ENCODE data around the gene ZBTB25.
A peak's percentile ranks its signal among the peaks of the same experiment; 100 is the strongest.
"Not testable (repeated sequence)": the region's sequence is repeated elsewhere in the genome, so short reads cannot be mapped to it uniquely, and the experiment has no call there.

Gene ZBTB25, protein sequence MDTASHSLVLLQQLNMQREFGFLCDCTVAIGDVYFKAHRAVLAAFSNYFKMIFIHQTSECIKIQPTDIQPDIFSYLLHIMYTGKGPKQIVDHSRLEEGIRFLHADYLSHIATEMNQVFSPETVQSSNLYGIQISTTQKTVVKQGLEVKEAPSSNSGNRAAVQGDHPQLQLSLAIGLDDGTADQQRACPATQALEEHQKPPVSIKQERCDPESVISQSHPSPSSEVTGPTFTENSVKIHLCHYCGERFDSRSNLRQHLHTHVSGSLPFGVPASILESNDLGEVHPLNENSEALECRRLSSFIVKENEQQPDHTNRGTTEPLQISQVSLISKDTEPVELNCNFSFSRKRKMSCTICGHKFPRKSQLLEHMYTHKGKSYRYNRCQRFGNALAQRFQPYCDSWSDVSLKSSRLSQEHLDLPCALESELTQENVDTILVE

GRCh38 chr14:64503434-64504309, at the start of gene ZBTB25:
Gene ZBTB25, minus strand, starts transcription at chr14:64503838. Its CDS starts 13,305 bp downstream, at chr14:64490533.
- DNase-seq, result peak; percentile 94 to 95

DNA sequence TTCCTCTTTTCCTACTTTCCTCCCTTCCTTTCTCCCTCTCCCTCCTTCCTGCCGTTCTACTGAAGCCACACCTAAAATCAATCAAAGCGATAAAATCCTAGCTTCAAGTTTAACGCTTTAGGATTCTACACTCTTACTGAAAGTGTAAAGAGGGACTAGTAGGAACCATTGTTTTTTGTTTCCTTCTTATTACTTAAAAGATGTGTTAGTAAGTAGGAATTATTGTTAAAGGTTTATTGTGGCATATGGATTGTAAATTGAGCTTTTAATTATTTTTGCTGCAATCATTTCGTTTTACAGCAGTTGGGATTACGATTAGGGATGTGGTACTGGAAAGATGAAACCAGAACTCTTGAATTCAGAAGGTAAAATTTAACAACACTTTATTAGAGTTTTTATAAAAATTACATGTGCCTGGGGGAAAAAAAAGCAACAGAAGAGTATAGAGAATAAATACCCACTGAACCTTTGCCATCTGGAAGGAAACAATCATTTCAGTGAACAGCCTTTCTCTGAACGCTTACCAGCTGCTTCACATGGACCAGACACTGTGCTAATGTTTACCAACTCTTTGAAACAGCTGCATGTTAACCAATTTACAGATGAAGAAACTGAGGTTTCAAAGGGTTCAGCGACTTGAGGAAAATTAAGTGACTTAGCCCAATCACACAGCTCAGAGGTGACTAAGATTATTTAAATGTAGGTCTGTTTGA, 47.1 kb upstream of the ZBTB25 start:
- DNase-seq, result no peak

- peak; percentile 42 to 70 for DNase-seq
These were observed 46.4 kb upstream of the ZBTB25 start, which contains the start of gene PPP1R36 for GRCh38 chr14:64549791-64550620. Gene PPP1R36, plus strand, starts transcription at chr14:64549961. Its CDS starts 37 bp downstream, at chr14:64549998.

DNA sequence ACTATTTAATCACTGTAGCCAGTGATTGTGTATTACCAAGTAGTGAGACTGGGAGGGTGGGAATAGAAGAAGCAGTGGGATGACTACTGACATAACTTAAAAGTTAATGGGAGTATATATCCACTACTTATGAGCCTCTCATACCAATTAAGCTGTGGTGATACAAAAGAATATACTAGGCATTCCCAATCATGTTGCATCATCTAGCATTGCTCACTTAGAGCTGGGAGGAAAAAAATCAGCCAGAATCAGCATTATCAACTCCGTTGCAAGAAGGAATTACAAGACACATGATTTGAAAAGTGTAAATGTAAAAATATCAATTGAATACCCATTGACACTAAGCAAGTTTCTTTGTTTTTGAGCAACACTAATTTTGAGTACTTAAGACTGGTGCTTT, 45.4 kb upstream of the ZBTB25 start:
- DNase-seq, result no peak

DNA sequence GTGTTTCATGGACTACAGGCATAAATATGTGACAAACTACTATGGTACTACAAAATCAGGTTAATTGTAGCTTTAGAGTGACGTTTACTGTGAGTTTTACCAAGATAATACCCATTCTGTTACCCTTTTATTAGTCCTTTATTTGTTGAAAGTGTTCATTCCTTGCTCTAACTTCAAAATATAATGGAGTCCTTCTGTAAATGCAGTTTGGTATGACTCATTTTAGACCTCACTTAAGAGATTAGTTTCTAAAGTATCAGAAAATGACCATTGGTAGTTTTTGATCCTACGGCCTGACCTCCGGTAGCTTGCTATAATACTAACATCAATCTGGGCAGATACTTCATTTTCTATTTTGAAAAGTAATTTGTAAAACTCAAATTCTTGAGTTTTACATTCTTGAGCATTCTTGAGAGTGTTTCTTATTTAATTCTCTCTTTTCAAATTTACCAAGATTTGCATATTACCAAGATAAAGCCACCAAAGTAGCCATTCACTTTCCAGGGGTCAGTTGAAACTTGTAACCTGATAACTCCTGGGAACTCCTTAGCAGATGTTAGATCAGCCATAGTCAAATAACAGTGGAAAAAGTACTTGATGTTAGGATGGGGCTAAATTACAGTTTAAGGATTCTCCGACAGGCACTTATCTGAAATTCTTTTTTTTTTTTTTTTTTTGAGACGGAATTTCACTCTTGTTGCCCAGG, 41.1 kb upstream of the ZBTB25 start:
- DNase-seq, result no peak

GRCh38 chr14:64542836-64543201, 39.2 kb upstream of the ZBTB25 start:
- no peak for DNase-seq

DNA sequence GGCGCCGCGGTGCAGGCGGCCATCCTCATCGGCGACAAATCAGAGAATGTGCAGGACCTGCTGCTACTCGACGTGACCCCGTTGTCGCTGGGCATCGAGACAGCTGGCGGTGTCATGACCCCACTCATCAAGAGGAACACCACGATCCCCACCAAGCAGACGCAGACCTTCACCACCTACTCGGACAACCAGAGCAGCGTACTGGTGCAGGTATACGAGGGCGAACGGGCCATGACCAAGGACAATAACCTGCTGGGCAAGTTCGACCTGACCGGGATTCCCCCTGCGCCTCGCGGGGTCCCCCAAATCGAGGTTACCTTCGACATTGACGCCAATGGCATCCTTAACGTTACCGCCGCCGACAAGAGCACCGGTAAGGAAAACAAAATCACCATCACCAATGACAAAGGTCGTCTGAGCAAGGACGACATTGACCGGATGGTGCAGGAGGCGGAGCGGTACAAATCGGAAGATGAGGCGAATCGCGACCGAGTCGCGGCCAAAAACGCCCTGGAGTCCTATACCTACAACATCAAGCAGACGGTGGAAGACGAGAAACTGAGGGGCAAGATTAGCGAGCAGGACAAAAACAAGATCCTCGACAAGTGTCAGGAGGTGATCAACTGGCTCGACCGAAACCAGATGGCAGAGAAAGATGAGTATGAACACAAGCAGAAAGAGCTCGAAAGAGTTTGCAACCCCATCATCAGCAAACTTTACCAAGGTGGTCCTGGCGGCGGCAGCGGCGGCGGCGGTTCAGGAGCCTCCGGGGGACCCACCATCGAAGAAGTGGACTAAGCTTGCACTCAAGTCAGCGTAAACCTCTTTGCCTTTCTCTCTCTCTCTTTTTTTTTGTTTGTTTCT, 38.6 kb upstream of the ZBTB25 start:
- DNase-seq, result peak; percentile 30 to 31

- peak; percentile 28 to 37 for DNase-seq
These were observed 37.8 kb upstream of the ZBTB25 start for GRCh38 chr14:64541261-64541971.

GRCh38 chr14:64540208-64541202, 36.9 kb upstream of the ZBTB25 start, which contains the start of gene HSPA2:
Gene HSPA2, plus strand, starts transcription at chr14:64540741. Its CDS starts 109 bp downstream, at chr14:64540850.
- peak; percentile 97 to 98 for DNase-seq

GRCh38 chr14:64536488-64537245, 33.0 kb upstream of the ZBTB25 start:
- DNase-seq, result no peak

DNA sequence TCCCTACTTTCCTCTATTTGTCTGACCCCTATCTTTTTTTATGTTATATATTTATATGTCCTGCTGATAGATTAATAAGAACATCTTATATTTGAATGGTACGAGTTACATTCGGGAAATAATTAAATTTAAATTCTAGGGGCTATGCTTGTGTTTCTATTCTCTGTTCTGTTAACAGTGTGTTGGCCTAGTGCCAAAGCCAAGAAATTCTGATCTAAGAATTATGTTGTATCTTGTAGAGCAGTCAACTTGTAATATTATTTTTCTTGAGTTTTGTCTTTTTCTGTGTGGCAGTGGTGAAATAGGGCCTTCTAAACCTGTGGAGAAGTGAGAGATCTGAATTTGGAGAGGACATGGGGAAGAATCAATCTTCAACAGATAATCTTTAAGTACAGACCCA, 27.9 kb upstream of the ZBTB25 start:
- DNase-seq, result no peak

DNA sequence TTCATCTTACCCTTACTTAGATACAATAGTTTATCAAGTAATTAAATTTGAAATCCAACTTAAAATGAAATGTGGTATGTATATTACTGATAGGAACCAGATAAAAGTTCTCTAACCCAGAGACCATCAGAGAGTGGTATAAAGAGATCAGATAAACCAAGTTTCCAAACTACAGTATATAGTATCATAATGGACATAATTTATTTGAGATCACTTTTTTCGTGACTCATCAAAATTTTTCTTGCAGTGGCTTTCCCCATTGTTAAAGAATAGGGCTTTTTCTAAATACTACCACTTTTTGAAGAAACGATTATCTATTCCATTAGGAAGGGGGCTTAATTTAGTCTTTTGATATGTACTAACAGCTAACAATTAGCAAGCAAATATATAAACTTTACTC, 21.7 kb upstream of the ZBTB25 start:
- no peak for DNase-seq

GRCh38 chr14:64522591-64523355, 19.1 kb upstream of the ZBTB25 start:
- no peak for DNase-seq

DNA sequence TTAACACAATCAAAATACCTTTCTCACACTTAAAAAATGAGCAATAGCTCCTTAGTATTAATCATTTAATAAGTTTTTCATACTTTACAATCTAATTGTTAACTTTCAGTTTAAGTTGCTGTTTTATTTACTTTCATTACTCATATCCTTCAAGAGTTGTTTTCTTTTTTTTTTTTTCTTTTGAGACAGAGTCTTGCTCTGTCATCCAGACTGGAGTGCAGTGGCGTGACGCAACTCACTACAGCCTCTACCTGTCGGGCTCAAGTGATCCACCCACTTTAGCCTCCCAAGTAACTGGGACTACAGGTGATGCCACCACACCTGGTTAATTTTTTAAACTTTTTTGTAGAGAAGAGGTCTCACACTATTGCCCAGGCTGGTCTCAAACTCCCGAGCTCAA, 17.1 kb upstream of the ZBTB25 start:
- DNase-seq, result no peak

DNA sequence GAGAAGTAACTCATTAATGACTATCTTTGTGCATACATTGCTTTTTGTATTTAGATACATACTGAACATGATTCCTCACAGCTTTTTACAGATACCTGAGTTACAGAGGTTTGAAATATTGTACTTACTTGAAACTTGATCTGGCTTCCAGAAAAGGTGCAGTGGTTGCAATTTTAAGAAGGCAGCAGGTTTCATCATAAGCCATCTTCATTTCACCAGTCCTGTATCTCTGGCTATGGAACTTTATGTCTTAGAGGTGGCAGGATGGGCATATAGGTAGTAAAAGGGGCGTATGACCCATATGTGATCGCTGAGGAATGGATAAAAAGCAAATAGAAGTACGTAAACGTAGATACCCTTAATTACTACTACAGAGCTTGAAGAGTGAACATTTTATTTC, 14.6 kb upstream of the ZBTB25 start:
- no peak for DNase-seq

DNA sequence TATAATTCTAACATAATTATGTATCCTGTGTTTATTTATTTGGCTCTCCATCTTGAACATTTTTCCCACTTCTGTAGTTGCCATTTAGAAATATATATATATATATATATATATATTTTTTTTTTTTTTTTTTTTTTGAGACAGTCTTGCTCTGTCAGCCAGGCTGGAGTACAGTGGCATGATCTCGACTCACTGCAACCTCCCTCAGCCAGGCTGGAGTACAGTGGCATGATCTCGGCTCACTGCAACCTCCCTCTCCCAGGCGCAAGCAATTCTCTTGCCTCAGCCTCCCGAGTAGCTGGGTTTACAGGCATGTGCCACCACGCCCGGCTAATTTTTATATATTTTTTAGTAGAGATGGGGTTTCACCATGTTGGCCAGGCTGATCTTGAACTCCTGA, 14.0 kb upstream of the ZBTB25 start:
- not testable (repeated sequence) for DNase-seq

- no peak for DNase-seq
These were observed 13.3 kb upstream of the ZBTB25 start for GRCh38 chr14:64516969-64517368.
